ENCODE results near the gene AGBL1. TPM values are rescaled to one million over a fixed set of nuclear protein-coding genes. Genes with fewer than 3 reads are reported as not detected.

AGBL1 gene
- total RNA-seq, 1 experiment from 2014 or later: not detected

DNA sequence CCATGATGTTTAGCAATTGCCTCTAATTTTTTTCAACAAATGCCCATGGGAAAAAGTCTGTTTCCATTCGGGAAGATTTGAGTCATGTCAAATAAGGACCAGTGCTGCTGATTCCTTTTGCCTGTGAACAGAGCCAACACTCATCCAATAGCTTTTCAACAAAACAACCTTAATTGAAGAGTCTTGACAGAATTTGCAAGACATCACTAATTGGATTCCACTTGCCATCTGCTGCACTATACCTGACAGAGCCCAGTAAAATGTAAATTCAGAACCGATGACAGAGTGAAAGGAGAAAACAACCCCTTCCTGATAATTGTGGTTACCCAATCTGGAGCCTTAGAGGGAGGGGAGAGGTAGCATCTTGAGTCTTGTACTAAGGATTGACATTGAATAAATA is 426.7 kb downstream of the AGBL1 start:
- BruUV-seq (replicated peaks): no TSS peak
- no peaks in the 10 kb centered on the region for H3K27me3 Mint-ChIP-seq (ENCODE audit: insufficient read depth, unreplicated experiment)
- H3K27ac Mint-ChIP-seq (ENCODE audit: unreplicated experiment): no peak overlapping the region

DNA sequence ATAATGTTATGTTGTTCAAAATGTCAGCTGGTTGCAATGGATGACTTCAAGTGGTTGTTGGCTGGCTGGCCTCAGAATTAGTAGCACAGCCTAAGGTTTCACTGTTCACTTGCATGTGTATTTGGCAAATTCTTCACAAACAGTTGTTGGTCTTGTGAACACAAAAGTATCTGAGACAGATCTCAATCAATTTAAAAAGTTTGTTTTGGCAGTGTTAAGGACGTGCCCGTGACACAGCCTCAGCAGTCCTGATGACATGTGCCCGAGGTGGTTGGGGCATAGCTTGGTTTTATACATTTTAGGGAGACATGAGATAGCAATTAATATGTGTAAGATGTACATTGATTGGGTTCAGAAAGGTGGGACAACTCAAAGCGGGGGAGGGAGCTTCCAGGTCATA is 436.0 kb downstream of the AGBL1 start:
- Mint-ChIP-seq H3K4me1 (ENCODE audit: low read depth, unreplicated experiment) (no peaks in the 10 kb centered on the region), H3K4me3 (ENCODE audit: unreplicated experiment) (no peak overlapping the region), H3K9me3 (ENCODE audit: unreplicated experiment) (no peaks in the 10 kb centered on the region), H3K27me3 (ENCODE audit: insufficient read depth, unreplicated experiment) (peaks cover 10% of the 10 kb centered on the region), H3K36me3 (ENCODE audit: insufficient read depth, unreplicated experiment) (no peaks in the 10 kb centered on the region), H3K27ac (ENCODE audit: unreplicated experiment) (no peak overlapping the region)
- intact Hi-C loops (cut with micrococcal nuclease; ENCODE audit: unreplicated experiment): no loop called here
- no TSS peak for BruUV-seq (replicated peaks)
- Histone ChIP-seq H3K9me3 (no peaks in the 10 kb centered on the region), H3K27me3 (replicated peaks; ENCODE audit: control insufficient read depth, insufficient read depth, low read length) (no peaks in the 10 kb centered on the region), H3K36me3 (ENCODE audit: control insufficient read depth, insufficient read depth, low read length) (no peaks in the 10 kb centered on the region), H3K4me3 (ENCODE audit: low read depth, low read length) (no peak overlapping the region), H3K4me1 (no peaks in the 10 kb centered on the region)
- CTCF ChIA-PET: no interaction called here
- POLR2A ChIA-PET: no interaction called here
- no peak for DNase-seq
- TF ChIP-seq, protein P1, sequence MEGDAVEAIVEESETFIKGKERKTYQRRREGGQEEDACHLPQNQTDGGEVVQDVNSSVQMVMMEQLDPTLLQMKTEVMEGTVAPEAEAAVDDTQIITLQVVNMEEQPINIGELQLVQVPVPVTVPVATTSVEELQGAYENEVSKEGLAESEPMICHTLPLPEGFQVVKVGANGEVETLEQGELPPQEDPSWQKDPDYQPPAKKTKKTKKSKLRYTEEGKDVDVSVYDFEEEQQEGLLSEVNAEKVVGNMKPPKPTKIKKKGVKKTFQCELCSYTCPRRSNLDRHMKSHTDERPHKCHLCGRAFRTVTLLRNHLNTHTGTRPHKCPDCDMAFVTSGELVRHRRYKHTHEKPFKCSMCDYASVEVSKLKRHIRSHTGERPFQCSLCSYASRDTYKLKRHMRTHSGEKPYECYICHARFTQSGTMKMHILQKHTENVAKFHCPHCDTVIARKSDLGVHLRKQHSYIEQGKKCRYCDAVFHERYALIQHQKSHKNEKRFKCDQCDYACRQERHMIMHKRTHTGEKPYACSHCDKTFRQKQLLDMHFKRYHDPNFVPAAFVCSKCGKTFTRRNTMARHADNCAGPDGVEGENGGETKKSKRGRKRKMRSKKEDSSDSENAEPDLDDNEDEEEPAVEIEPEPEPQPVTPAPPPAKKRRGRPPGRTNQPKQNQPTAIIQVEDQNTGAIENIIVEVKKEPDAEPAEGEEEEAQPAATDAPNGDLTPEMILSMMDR (IDR thresholded peaks at IDR 0.05; ENCODE audit: insufficient read depth in 1 of 2, low read depth in 1 of 2, low read length in 1 of 2, severe bottlenecking in 1 of 2, unreplicated experiment in 1 of 2): no peak

More for the DNA sequence above, 426.7 kb downstream of the AGBL1 start:
- no peaks in the 10 kb centered on the region for H3K36me3 Mint-ChIP-seq (ENCODE audit: insufficient read depth, unreplicated experiment)
- no peak overlapping the region for H3K4me3 Mint-ChIP-seq (ENCODE audit: unreplicated experiment)
- ChIA-PET CTCF (no interaction called here), POLR2A (no interaction called here)
- no peaks in the 10 kb centered on the region for H3K36me3 ChIP-seq (ENCODE audit: control insufficient read depth, insufficient read depth, low read length)
- no peak for DNase-seq
- H3K4me1 ChIP-seq: no peaks in the 10 kb centered on the region
- H3K9me3 Mint-ChIP-seq (ENCODE audit: unreplicated experiment): no peaks in the 10 kb centered on the region
- TF ChIP-seq, protein P1 (IDR thresholded peaks at IDR 0.05; ENCODE audit: insufficient read depth in 1 of 2, low read depth in 1 of 2, low read length in 1 of 2, severe bottlenecking in 1 of 2, unreplicated experiment in 1 of 2): no peak
- H3K9me3 ChIP-seq: no peaks in the 10 kb centered on the region
- H3K27me3 ChIP-seq (replicated peaks; ENCODE audit: control insufficient read depth, insufficient read depth, low read length): no peaks in the 10 kb centered on the region
- H3K4me1 Mint-ChIP-seq (ENCODE audit: low read depth, unreplicated experiment): no peaks in the 10 kb centered on the region
- intact Hi-C loops (cut with micrococcal nuclease; ENCODE audit: unreplicated experiment): loop anchor here (5.0 kb wide), 1 partner anchor 906 kb away; no protein-coding TSS in a partner anchor
- no peak overlapping the region for H3K4me3 ChIP-seq (ENCODE audit: low read depth, low read length)

DNA sequence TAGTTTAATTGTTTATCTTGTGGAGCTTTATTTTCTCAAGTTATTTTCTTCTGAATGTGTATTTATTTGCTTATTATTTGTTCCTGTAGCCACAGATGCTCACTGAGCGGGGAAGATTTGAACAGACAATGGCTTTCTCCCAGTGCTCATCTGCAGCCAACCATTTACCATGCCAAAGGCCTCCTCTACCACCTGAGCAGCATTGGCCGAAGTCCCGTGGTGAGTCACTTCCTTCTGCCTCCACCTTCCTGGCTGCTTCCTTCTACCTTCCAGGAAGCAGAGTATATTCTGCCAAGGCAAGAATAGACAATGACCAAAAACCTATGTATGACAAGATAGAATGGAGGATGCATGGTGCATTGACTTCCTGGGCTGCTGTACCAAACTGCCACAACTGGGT is 443.1 kb downstream of the AGBL1 start:
- H3K4me3 Mint-ChIP-seq (ENCODE audit: unreplicated experiment): no peak overlapping the region
- no TSS peak for BruUV-seq (replicated peaks)
- TF ChIP-seq, protein P1 (IDR thresholded peaks at IDR 0.05; ENCODE audit: insufficient read depth in 1 of 2, low read depth in 1 of 2, low read length in 1 of 2, severe bottlenecking in 1 of 2, unreplicated experiment in 1 of 2): no peak
- no peaks in the 10 kb centered on the region for H3K4me1 Mint-ChIP-seq (ENCODE audit: low read depth, unreplicated experiment)
- H3K9me3 Mint-ChIP-seq (ENCODE audit: unreplicated experiment): no peaks in the 10 kb centered on the region
- no peaks in the 10 kb centered on the region for H3K4me1 ChIP-seq
- DNase-seq: no peak
- no peaks in the 10 kb centered on the region for H3K36me3 Mint-ChIP-seq (ENCODE audit: insufficient read depth, unreplicated experiment)
- ChIA-PET POLR2A (no interaction called here), CTCF (no interaction called here)
- no peak overlapping the region for H3K4me3 ChIP-seq (ENCODE audit: low read depth, low read length)
- no peaks in the 10 kb centered on the region for H3K36me3 ChIP-seq (ENCODE audit: control insufficient read depth, insufficient read depth, low read length)
- intact Hi-C loops (cut with micrococcal nuclease; ENCODE audit: unreplicated experiment): no loop called here
- no peak overlapping the region for H3K27ac Mint-ChIP-seq (ENCODE audit: unreplicated experiment)
- H3K27me3 Mint-ChIP-seq (ENCODE audit: insufficient read depth, unreplicated experiment): peaks cover 7% of the 10 kb centered on the region
- no peaks in the 10 kb centered on the region for H3K9me3 ChIP-seq
- no peaks in the 10 kb centered on the region for H3K27me3 ChIP-seq (replicated peaks; ENCODE audit: control insufficient read depth, insufficient read depth, low read length)
